Neural progenitor cell (in vitro differentiated cells): ENCODE results near the gene NUSAP1. TPM values are rescaled to one million over a fixed set of nuclear protein-coding genes. Genes with fewer than 3 reads are reported as not detected.
"Not testable (repeated sequence)": the region's sequence is repeated elsewhere in the genome, so short reads cannot be mapped to it uniquely, and the experiment has no call there.

Experiments used
- DNase-seq: peaks from one replicate; pipeline ENCODE4 v3.0.0-alpha.2; 2016; ENCODE audit warnings: low spot score
- H2AFZ ChIP-seq: fragments of 200-600 bp; sonication (generic); replicated peaks from 2 replicates; pipeline ENCODE4 v1.6.1; 2016; ENCODE audit warnings: antibody characterized with exemption
- H3F3A ChIP-seq: fragments of 200-600 bp; sonication (generic); 2 replicates; pipeline ENCODE4 v1.6.1; 2016; ENCODE audit warnings: antibody characterized with exemption, low read depth
- H3K27ac ChIP-seq: fragments of 200-600 bp; sonication (generic); 2 replicates; pipeline ENCODE4 v1.5.1; 2016; ENCODE audit warnings: mild to moderate bottlenecking
- H3K27me3 ChIP-seq: fragments of 200-600 bp; sonication (generic); 2 replicates; pipeline ENCODE4 v1.6.1; 2016; ENCODE audit warnings: mild to moderate bottlenecking, moderate library complexity
- H3K36me3 ChIP-seq: fragments of 200-600 bp; sonication (generic); 2 replicates; pipeline ENCODE4 v1.5.1; 2016
- H3K4me1 ChIP-seq: fragments of 200-600 bp; sonication (generic); 2 replicates; pipeline ENCODE4 v1.6.1; 2016; ENCODE audit warnings: mixed run types
- H3K4me2 ChIP-seq: fragments of 200-600 bp; sonication (generic); 2 replicates; pipeline ENCODE4 v1.6.1; 2016
- H3K4me3 ChIP-seq: fragments of 200-600 bp; sonication (generic); 2 replicates; pipeline ENCODE4 v1.5.1; 2016
- H3K79me2 ChIP-seq: fragments of 200-600 bp; sonication (generic); 2 replicates; pipeline ENCODE4 v1.6.1; 2016; ENCODE audit warnings: low read depth
- H3K9ac ChIP-seq: fragments of 200-600 bp; sonication (generic); 2 replicates; pipeline ENCODE4 v1.6.1; 2016
- H3K9me3 ChIP-seq: fragments of 200-600 bp; sonication (generic); 2 replicates; pipeline ENCODE4 v1.5.1; 2016; ENCODE audit warnings: low read depth
- H4K20me1 ChIP-seq: fragments of 200-600 bp; sonication (generic); 2 replicates; pipeline ENCODE4 v1.6.1; 2016; ENCODE audit warnings: low read depth
- H3K27ac Mint-ChIP-seq: 3 replicates; pipeline ENCODE4 v1.8.0; 2021; ENCODE audit warnings: mixed read lengths
- H3K27me3 Mint-ChIP-seq: 2 replicates; pipeline ENCODE4 v1.8.0; 2022; ENCODE audit warnings: low read depth, mild to moderate bottlenecking, inconsistent platforms, moderate library complexity, mixed read lengths; ENCODE audit not compliant: insufficient read depth
- H3K36me3 Mint-ChIP-seq: 3 replicates; pipeline ENCODE4 v1.8.0; 2021; ENCODE audit warnings: mixed read lengths
- H3K4me1 Mint-ChIP-seq: 3 replicates; pipeline ENCODE4 v1.8.0; 2021; ENCODE audit warnings: mixed read lengths
- H3K4me3 Mint-ChIP-seq: 3 replicates; pipeline ENCODE4 v1.8.0; 2021; ENCODE audit warnings: mild to moderate bottlenecking, moderate library complexity, mixed read lengths
- H3K9me3 Mint-ChIP-seq: 3 replicates; pipeline ENCODE4 v1.8.0; 2020; ENCODE audit warnings: mixed read lengths
- EZH2 ChIP-seq: fragments of 200-600 bp; sonication (generic); IDR thresholded peaks from 2 replicates; pipeline ENCODE4 v1.6.1; 2017; ENCODE audit warnings: antibody characterized with exemption, mild to moderate bottlenecking, moderate library complexity
- EZH2phosphoT487 ChIP-seq: fragments of 200-600 bp; sonication (generic); IDR thresholded peaks from 2 replicates; pipeline ENCODE4 v1.6.1; 2017; ENCODE audit warnings: antibody characterized with exemption
- total RNA-seq: library from RNA; depleted of rRNA; stranded (reverse); fragments of >200 nt; gene quantifications from 2 replicates; pipeline ENCODE4 v1.2.3, GENCODE V29; 2015; ENCODE audit warnings: low replicate concordance
- TF ChIP-seq, protein P1 (sequence below): fragments of 200-600 bp; sonication (generic); IDR thresholded peaks from 2 replicates; pipeline ENCODE4 v1.5.1; 2017; ENCODE audit warnings: antibody characterized with exemption, mild to moderate bottlenecking

Gene NUSAP1
- total RNA-seq, 1 donor from 2014 or later: 525 TPM

DNA sequence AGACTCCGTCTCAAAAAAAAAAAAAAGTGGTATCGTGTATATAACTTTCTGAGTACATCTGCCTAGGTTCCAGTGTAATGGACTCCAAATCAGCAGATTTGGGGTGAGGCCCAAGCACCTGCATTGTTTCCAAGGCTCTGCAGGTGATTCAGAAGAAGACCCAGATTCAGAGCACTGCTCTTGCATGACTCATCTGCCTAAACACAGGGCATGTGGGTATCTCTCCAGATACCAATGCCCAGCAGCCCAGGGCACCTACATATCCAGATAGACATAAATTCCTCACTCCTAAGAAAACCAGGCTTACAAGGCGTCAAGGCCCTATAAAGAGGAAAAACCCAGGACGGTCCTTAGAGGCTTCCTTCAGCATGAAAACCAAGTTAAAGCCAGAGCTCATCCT lies 45.3 kb downstream of the NUSAP1 start:
- H3K79me2 ChIP-seq: no peaks in the 10 kb centered on the region
- no peaks in the 10 kb centered on the region for H3K4me1 ChIP-seq
- no peak overlapping the region for H3K4me3 Mint-ChIP-seq
- peaks cover 42% of the 10 kb centered on the region for H3K36me3 Mint-ChIP-seq
- H3K4me2 ChIP-seq: no peak overlapping the region
- no peaks in the 10 kb centered on the region for H4K20me1 ChIP-seq
- H3K4me1 Mint-ChIP-seq: no peaks in the 10 kb centered on the region
- no peaks in the 10 kb centered on the region for H3K27me3 Mint-ChIP-seq
- TF ChIP-seq EZH2: no peak
- TF ChIP-seq, protein P1, sequence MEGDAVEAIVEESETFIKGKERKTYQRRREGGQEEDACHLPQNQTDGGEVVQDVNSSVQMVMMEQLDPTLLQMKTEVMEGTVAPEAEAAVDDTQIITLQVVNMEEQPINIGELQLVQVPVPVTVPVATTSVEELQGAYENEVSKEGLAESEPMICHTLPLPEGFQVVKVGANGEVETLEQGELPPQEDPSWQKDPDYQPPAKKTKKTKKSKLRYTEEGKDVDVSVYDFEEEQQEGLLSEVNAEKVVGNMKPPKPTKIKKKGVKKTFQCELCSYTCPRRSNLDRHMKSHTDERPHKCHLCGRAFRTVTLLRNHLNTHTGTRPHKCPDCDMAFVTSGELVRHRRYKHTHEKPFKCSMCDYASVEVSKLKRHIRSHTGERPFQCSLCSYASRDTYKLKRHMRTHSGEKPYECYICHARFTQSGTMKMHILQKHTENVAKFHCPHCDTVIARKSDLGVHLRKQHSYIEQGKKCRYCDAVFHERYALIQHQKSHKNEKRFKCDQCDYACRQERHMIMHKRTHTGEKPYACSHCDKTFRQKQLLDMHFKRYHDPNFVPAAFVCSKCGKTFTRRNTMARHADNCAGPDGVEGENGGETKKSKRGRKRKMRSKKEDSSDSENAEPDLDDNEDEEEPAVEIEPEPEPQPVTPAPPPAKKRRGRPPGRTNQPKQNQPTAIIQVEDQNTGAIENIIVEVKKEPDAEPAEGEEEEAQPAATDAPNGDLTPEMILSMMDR: no peak
- no peak for TF ChIP-seq EZH2phosphoT487
- H3F3A ChIP-seq: peaks cover 38% of the 10 kb centered on the region
- DNase-seq: no peak
- H3K36me3 ChIP-seq: peaks cover 45% of the 10 kb centered on the region
- peaks cover 7% of the 10 kb centered on the region for H3K9me3 Mint-ChIP-seq
- no peaks in the 10 kb centered on the region for H3K27me3 ChIP-seq
- no peak overlapping the region for H3K27ac Mint-ChIP-seq
- H3K27ac ChIP-seq: no peak overlapping the region
- H3K9me3 ChIP-seq: peaks cover 8% of the 10 kb centered on the region
- H2AFZ ChIP-seq: no peak overlapping the region
- no peak overlapping the region for H3K4me3 ChIP-seq
- no peak overlapping the region for H3K9ac ChIP-seq

DNA sequence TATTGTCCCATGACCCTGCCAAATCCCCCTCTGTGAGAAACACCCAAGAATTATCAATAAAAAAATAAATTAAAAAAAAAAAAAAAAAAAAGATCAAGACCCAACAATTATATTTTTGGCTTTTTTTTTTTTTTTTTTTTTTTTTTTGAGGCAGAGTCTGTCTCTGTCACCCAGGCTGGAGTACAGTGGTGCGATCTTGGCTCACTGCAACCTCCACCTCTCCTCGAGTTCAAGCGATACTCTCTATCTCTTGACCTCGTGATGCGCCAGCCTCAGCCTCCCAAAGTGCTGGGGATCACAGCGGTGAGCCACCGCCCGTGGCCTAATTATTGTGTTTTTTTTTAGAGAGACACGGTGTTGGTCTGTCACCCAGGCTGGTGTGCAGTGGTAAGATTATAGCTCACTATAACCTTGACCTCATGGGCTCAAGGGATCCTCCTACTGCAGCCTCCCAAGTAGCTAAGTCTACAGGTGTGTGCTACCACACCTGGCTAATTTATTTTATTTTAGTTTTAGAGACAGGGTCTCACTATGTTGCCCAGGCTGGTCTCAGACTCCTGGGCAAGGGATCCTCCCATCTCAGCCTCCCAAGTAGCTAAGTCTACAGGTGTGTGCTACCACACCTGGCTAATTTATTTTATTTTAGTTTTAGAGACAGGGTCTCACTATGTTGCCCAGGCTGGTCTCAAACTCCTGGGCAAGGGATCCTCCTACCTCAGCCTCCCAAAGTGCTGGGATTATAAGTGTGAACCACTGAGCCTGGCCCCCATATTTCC lies 51.5 kb downstream of the NUSAP1 start:
- H3K9me3 Mint-ChIP-seq, H3K27me3 ChIP-seq, H3K27ac Mint-ChIP-seq, H3K27me3 Mint-ChIP-seq, H3K9ac ChIP-seq, H3K9me3 ChIP-seq, H3K79me2 ChIP-seq, H3K27ac ChIP-seq, H2AFZ ChIP-seq, H3K4me2 ChIP-seq, H3K4me3 Mint-ChIP-seq, H3K4me1 ChIP-seq, H3K4me1 Mint-ChIP-seq, H4K20me1 ChIP-seq, H3K4me3 ChIP-seq, DNase-seq: not testable (repeated sequence)
- peaks cover 24% of the 10 kb centered on the region for H3K36me3 Mint-ChIP-seq
- peaks cover 23% of the 10 kb centered on the region for H3K36me3 ChIP-seq
- peaks cover 29% of the 10 kb centered on the region for H3F3A ChIP-seq

DNA sequence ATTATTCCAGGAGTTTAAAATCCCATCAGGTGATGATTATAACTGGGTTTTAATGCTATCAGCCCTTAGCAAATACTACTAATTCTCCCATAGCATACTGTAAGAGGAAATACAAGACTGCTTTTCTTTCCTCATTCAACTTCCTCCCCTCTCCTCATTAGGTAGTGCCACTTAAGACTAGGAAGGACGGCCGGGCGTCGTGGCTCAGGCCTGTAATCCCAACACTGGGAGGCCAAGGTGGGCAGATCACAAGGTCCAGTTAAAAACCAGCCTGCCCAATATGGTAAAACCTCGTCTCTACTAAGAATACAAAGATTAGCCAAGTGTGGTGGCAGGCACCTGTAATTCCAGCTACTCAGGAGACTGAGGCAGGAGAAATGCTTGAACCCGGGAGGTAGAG lies 55.0 kb downstream of the NUSAP1 start:
- peaks cover 7% of the 10 kb centered on the region for H3K27me3 Mint-ChIP-seq
- peaks cover 3% of the 10 kb centered on the region for H3K36me3 Mint-ChIP-seq
- Histone ChIP-seq H2AFZ (no peak overlapping the region), H3K9me3 (no peaks in the 10 kb centered on the region), H3K9ac (no peak overlapping the region), H3K4me2 (no peak overlapping the region), H3K27me3 (no peaks in the 10 kb centered on the region), H3F3A (peaks cover 11% of the 10 kb centered on the region), H3K27ac (no peak overlapping the region), H3K4me1 (no peaks in the 10 kb centered on the region), H4K20me1 (no peaks in the 10 kb centered on the region), H3K79me2 (no peaks in the 10 kb centered on the region), H3K4me3 (no peak overlapping the region), H3K36me3 (no peaks in the 10 kb centered on the region)
- H3K9me3 Mint-ChIP-seq: no peaks in the 10 kb centered on the region
- no peak overlapping the region for H3K4me3 Mint-ChIP-seq
- no peaks in the 10 kb centered on the region for H3K4me1 Mint-ChIP-seq
- H3K27ac Mint-ChIP-seq: no peak overlapping the region
- DNase-seq: no peak
- no peak for TF ChIP-seq EZH2
- TF ChIP-seq, protein P1: no peak
- no peak for TF ChIP-seq EZH2phosphoT487

DNA sequence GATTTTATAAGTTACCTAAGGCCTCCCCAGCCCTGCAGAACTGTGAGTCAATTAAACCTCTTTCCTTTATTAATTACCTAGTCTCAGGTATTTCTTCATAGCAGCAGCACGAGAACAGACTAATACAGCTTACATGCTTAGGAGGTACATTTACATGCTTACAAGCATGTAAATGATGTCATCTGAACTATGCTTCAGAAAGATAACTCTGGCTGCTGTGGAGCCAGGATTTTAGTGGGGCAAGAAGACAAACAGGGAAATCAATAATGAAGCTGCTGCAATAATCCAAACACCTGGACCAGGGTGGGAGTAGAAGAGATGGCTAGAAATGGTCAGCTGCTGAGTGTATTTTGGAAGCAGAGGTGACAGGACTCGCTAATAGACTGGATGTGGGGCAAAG lies 60.0 kb downstream of the NUSAP1 start:
- H4K20me1 ChIP-seq: no peaks in the 10 kb centered on the region
- H3K9me3 ChIP-seq: no peaks in the 10 kb centered on the region
- no peak overlapping the region for H3K4me2 ChIP-seq
- peaks cover 3% of the 10 kb centered on the region for H3F3A ChIP-seq
- no peaks in the 10 kb centered on the region for H3K27me3 ChIP-seq
- no peaks in the 10 kb centered on the region for H3K4me1 ChIP-seq
- no peaks in the 10 kb centered on the region for H3K79me2 ChIP-seq
- DNase-seq: no peak
- no peaks in the 10 kb centered on the region for H3K9me3 Mint-ChIP-seq
- no peak overlapping the region for H2AFZ ChIP-seq
- H3K4me3 Mint-ChIP-seq: no peak overlapping the region
- H3K27ac Mint-ChIP-seq: no peak overlapping the region
- peaks cover 6% of the 10 kb centered on the region for H3K27me3 Mint-ChIP-seq
- TF ChIP-seq EZH2phosphoT487 (no peak), EZH2 (no peak)
- TF ChIP-seq, protein P1: no peak
- H3K9ac ChIP-seq: no peak overlapping the region
- H3K27ac ChIP-seq: no peak overlapping the region
- no peaks in the 10 kb centered on the region for H3K4me1 Mint-ChIP-seq
- H3K4me3 ChIP-seq: no peak overlapping the region
- H3K36me3 ChIP-seq: no peaks in the 10 kb centered on the region
- H3K36me3 Mint-ChIP-seq: peaks cover 19% of the 10 kb centered on the region
